Activated T-cell treated with anti-CD3 and anti-CD28 coated beads, Interleukin-2, amount 50 U/mL, for 72 hours (primary cell): ENCODE data around the gene CYRIA. TPM values are rescaled to one million over a fixed set of nuclear protein-coding genes. Genes with fewer than 3 reads are reported as not detected.

Experiments used
- ATAC-seq, 2 donors: fragments of 150-1000 bp; cut with Tn5 transposase; replicated peaks in 1 of 2; 2 replicates each; pipeline ENCODE4 v1.10.0; 2021; ENCODE audit warnings: moderate library complexity in 2 of 2, mild to moderate bottlenecking in 1 of 2
- DNase-seq, 2 donors: peaks; one replicate each; pipeline ENCODE4 v3.0.0; 2021 to 2022; ENCODE audit warnings: mixed read lengths in 1 of 2
- H3K27ac Mint-ChIP-seq: one replicate; pipeline ENCODE4 v1.8.0; 2022; ENCODE audit warnings: mild to moderate bottlenecking, moderate library complexity, mixed read lengths
- H3K27me3 Mint-ChIP-seq: one replicate; pipeline ENCODE4 v1.8.0; 2022; ENCODE audit warnings: low read depth, mixed read lengths
- H3K36me3 Mint-ChIP-seq, 2 donors: one replicate each; pipeline ENCODE4 v1.8.0; 2022; ENCODE audit warnings: mixed read lengths in 2 of 2, mild to moderate bottlenecking in 1 of 2; ENCODE audit not compliant: insufficient read depth in 2 of 2
- H3K4me1 Mint-ChIP-seq: one replicate; pipeline ENCODE4 v1.8.0; 2022; ENCODE audit warnings: low read depth, mixed read lengths
- H3K4me3 Mint-ChIP-seq, 2 donors: one replicate each; pipeline ENCODE4 v1.8.0; 2022; ENCODE audit warnings: mild to moderate bottlenecking in 2 of 2, mixed read lengths in 2 of 2, moderate library complexity in 2 of 2
- H3K9me3 Mint-ChIP-seq, 2 donors: one replicate each; pipeline ENCODE4 v1.8.0; 2022; ENCODE audit warnings: mixed read lengths in 2 of 2
- total RNA-seq, 2 donors: library from RNA; stranded (reverse); gene quantifications; one replicate each; pipeline ENCODE4 v1.2.3, GENCODE V29; 2022

CYRIA gene
- total RNA-seq, 2 donors from 2014 or later, result 1.1 to 2.3 TPM

DNA sequence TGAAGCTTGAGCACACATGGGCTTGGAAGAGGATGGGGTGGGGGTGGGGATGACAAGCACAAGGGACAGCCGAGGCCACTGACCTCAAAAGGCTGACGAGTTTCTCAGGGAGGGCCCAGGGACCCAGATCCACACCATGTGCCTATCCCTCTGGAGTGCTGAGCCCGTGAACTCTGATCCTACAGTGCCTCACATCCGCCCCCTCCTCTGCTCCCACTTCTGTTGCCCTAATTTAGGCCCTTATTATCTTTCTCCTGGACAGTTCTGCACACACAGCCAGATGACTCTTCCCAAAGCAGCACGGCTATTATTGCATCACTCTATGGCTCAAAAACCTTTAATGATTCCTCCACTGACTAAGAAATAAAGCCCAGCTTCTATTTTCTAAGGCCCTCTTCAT is 24.8 kb downstream of the CYRIA start:
- DNase-seq (no peak), ATAC-seq (no peak)
- no peaks in the 10 kb centered on the region for H3K36me3 Mint-ChIP-seq
- no peaks in the 10 kb centered on the region for H3K27me3 Mint-ChIP-seq
- H3K4me3 Mint-ChIP-seq, result no peak overlapping the region
- H3K4me1 Mint-ChIP-seq, result peaks cover 25% of the 10 kb centered on the region
- no peak overlapping the region for H3K27ac Mint-ChIP-seq
- H3K9me3 Mint-ChIP-seq, result no peaks in the 10 kb centered on the region

- Mint-ChIP-seq H3K27me3 (peaks cover 6% of the 10 kb centered on the region), H3K4me3 (no peak overlapping the region), H3K27ac (no peak overlapping the region), H3K36me3 (no peaks in the 10 kb centered on the region), H3K4me1 (peaks cover 32% of the 10 kb centered on the region), H3K9me3 (no peaks in the 10 kb centered on the region)
- ATAC-seq, result no peak
- no peak for DNase-seq
These were observed 25.5 kb downstream of the CYRIA start for GRCh38 chr2:16640001-16640700.

GRCh38 chr2:16639431-16639830 is 26.2 kb downstream of the CYRIA start:
- Mint-ChIP-seq H3K4me1 (peaks cover 32% of the 10 kb centered on the region), H3K36me3 (no peaks in the 10 kb centered on the region), H3K27me3 (peaks cover 12% of the 10 kb centered on the region), H3K9me3 (no peaks in the 10 kb centered on the region), H3K27ac (no peak overlapping the region), H3K4me3 (no peak overlapping the region)
- DNase-seq (no peak), ATAC-seq (no peak)

DNA sequence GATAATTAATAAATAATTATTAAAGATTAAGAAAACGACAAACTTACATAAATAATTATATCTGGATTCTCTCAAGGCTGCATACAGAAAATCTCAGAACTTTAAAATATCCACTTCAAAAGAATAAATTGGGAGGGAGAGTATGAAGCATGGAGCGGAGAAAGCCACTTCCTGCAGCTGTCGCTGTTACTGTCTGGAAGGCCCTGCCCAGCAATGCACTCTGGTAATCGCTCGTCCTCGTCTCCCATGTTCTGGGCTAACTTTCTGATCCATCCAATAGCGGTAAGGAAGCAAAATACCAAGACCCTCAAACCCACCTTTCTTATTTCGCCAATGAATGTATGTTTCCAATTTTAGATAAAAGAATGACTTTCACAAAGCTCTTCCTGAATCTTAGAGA is 26.7 kb downstream of the CYRIA start:
- H3K4me3 Mint-ChIP-seq, result no peak overlapping the region
- no peaks in the 10 kb centered on the region for H3K36me3 Mint-ChIP-seq
- peaks cover 32% of the 10 kb centered on the region for H3K4me1 Mint-ChIP-seq
- DNase-seq, result no peak
- ATAC-seq, result no peak
- H3K27ac Mint-ChIP-seq, result no peak overlapping the region
- no peaks in the 10 kb centered on the region for H3K9me3 Mint-ChIP-seq
- peaks cover 12% of the 10 kb centered on the region for H3K27me3 Mint-ChIP-seq

GRCh38 chr2:16637304-16637703 is 28.3 kb downstream of the CYRIA start:
- H3K4me1 Mint-ChIP-seq, result peaks cover 36% of the 10 kb centered on the region
- H3K9me3 Mint-ChIP-seq, result no peaks in the 10 kb centered on the region
- H3K27me3 Mint-ChIP-seq, result peaks cover 19% of the 10 kb centered on the region
- no peak for ATAC-seq
- H3K36me3 Mint-ChIP-seq, result no peaks in the 10 kb centered on the region
- no peak overlapping the region for H3K27ac Mint-ChIP-seq
- DNase-seq, result no peak
- H3K4me3 Mint-ChIP-seq, result no peak overlapping the region

DNA sequence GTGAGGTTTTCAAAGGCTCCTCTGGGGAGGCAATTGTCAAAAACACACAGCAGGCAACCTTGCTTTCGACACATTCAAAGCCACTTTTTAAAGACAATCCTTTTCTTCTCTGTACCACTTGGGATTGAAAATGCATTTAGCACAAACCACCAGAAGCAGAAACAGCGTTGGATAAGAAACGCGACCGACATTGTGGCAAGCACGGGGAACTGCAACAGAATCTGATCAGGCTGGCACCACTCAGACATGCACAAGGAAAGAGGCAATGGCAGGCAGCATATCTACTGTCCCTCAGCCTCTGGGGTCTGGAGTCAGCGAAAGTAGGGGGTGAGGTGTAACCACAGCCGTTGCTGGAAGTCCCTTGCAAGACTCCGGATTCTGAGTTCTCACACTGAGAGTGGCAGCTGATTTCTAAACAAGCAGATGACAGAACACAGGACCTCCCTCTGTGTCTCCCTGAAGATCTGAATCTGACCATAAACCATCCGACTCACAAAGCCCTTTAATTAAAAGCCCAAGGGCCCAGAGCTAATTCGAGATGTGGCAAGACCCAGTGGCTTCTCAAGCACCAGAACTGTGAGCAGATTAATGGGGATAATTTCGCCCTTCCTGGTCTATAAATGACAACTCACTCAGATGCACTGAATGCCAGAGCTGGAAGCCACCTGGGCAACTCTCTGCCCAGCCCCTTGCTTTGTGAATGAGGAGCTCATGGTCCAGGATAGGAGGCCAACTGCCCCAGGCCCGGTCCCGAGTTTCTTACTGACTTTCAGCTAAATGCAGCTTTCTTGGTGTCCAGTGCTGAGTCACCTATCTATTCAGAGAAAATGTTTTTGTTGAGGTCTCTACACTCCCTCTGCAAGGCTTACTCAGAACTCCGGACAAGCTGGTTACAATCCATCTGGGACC is 29.6 kb downstream of the CYRIA start:
- peak; percentile 59 to 62 for ATAC-seq
- Mint-ChIP-seq H3K36me3 (no peaks in the 10 kb centered on the region), H3K27me3 (peaks cover 19% of the 10 kb centered on the region), H3K27ac (no peak overlapping the region), H3K9me3 (no peaks in the 10 kb centered on the region), H3K4me3 (peak overlapping the region in 1 of 2 donors; percentile 47), H3K4me1 (peaks cover 36% of the 10 kb centered on the region)
- no peak for DNase-seq

- Mint-ChIP-seq H3K9me3 (no peaks in the 10 kb centered on the region), H3K27ac (no peak overlapping the region), H3K4me3 (no peak overlapping the region), H3K4me1 (peaks cover 47% of the 10 kb centered on the region), H3K36me3 (no peaks in the 10 kb centered on the region), H3K27me3 (peaks cover 19% of the 10 kb centered on the region)
- DNase-seq (no peak), ATAC-seq (no peak)
These were observed 31.8 kb downstream of the CYRIA start for GRCh38 chr2:16633621-16634430.

- ATAC-seq (no peak), DNase-seq (no peak)
- Mint-ChIP-seq H3K36me3 (no peaks in the 10 kb centered on the region), H3K4me1 (peaks cover 48% of the 10 kb centered on the region), H3K27ac (no peak overlapping the region), H3K9me3 (no peaks in the 10 kb centered on the region), H3K27me3 (peaks cover 19% of the 10 kb centered on the region), H3K4me3 (no peak overlapping the region)
These were observed 33.0 kb downstream of the CYRIA start for GRCh38 chr2:16632598-16632997.

DNA sequence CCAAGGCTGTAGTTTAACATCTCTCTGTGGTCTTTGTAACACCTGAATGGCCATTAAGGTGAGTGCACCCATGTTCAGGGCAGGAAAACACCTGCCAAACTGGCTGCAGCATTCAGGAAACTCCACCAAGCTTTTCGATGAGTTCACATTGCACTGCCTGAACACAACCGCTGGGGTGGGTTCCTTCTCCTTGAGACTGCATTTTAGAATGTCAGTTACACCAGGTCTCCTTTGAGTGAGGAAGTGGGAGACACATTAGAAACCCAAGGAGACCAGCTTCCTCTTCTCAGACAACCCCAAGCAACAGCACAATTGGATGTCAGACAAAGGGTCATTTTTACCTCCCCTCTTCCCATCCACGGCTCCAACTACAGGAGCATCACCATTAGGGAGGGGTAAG is 35.2 kb downstream of the CYRIA start:
- Mint-ChIP-seq H3K36me3 (no peaks in the 10 kb centered on the region), H3K4me3 (no peak overlapping the region), H3K4me1 (peaks cover 48% of the 10 kb centered on the region), H3K27ac (no peak overlapping the region), H3K9me3 (no peaks in the 10 kb centered on the region), H3K27me3 (peaks cover 16% of the 10 kb centered on the region)
- ATAC-seq (no peak), DNase-seq (no peak)

DNA sequence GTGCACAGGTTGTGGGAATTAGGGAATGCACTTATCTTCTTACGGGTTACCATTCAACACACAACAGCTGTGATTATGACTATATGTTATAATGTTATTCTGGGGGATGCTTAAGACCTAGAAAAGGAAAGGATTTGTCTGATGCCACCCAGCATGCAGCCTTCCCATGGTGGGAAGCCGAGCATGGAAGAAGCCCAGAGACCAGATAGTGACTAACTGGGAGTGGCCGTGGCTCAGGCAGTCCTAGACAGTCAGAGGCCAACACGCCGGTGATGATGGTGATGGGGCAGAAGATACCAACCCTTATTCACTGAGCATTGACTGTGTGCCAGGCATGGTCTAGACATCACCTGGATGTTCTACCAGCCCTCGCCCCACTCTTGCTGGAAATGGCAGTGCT is 35.9 kb downstream of the CYRIA start:
- no peak overlapping the region for H3K27ac Mint-ChIP-seq
- no peaks in the 10 kb centered on the region for H3K9me3 Mint-ChIP-seq
- H3K27me3 Mint-ChIP-seq, result peaks cover 9% of the 10 kb centered on the region
- DNase-seq, result no peak
- no peaks in the 10 kb centered on the region for H3K36me3 Mint-ChIP-seq
- peaks cover 52% of the 10 kb centered on the region for H3K4me1 Mint-ChIP-seq
- H3K4me3 Mint-ChIP-seq, result no peak overlapping the region
- no peak for ATAC-seq

- no peak overlapping the region for H3K27ac Mint-ChIP-seq
- peaks cover 59% of the 10 kb centered on the region for H3K4me1 Mint-ChIP-seq
- peaks cover 7% of the 10 kb centered on the region for H3K27me3 Mint-ChIP-seq
- H3K4me3 Mint-ChIP-seq, result no peak overlapping the region
- DNase-seq (no peak), ATAC-seq (no peak)
- H3K36me3 Mint-ChIP-seq, result no peaks in the 10 kb centered on the region
- H3K9me3 Mint-ChIP-seq, result no peaks in the 10 kb centered on the region
These were observed 36.6 kb downstream of the CYRIA start for GRCh38 chr2:16629044-16629443.

- Mint-ChIP-seq H3K27me3 (peaks cover under 1% of the 10 kb centered on the region), H3K27ac (no peak overlapping the region)
- ATAC-seq, result peak; percentile 29 to 57
These were observed 37.3 kb downstream of the CYRIA start for GRCh38 chr2:16628314-16628713.

More at GRCh38 chr2:16628314-16628713, 37.3 kb downstream of the CYRIA start:
- DNase-seq, result no peak
- H3K36me3 Mint-ChIP-seq, result no peaks in the 10 kb centered on the region
- no peak overlapping the region for H3K4me3 Mint-ChIP-seq
- H3K4me1 Mint-ChIP-seq, result peaks cover 66% of the 10 kb centered on the region
- no peaks in the 10 kb centered on the region for H3K9me3 Mint-ChIP-seq
